Activated naive CD4-positive, alpha-beta T cell treated with anti-CD3 and anti-CD28 coated beads for 36 hours (primary cell): Measurements from ENCODE around the gene EPHA6. TPM values are rescaled to one million over a fixed set of nuclear protein-coding genes. Genes with fewer than 3 reads are reported as not detected.

Experiments
- CTCF ChIA-PET: fragments of 350-600 bp; sonication (Branson Sonifier 250); formaldehyde crosslinking; loops from one replicate; lab custom pipeline; 2021; ENCODE audit warnings: antibody characterized with exemption; lab: Charles Lee
- DNase-seq: peaks from one replicate; pipeline ENCODE4 v3.0.0-alpha.2; 2020
- H3K27ac Mint-ChIP-seq: one replicate; pipeline ENCODE4 v1.8.0; 2021; ENCODE audit warnings: mild to moderate bottlenecking, mixed read lengths
- H3K27me3 Mint-ChIP-seq: one replicate; pipeline ENCODE4 v1.8.0; 2021; ENCODE audit warnings: low read depth, mixed read lengths
- H3K36me3 Mint-ChIP-seq: one replicate; pipeline ENCODE4 v1.8.0; 2021; ENCODE audit warnings: low read depth, mixed read lengths
- H3K4me1 Mint-ChIP-seq: one replicate; pipeline ENCODE4 v1.8.0; 2021; ENCODE audit warnings: low read depth, mixed read lengths
- H3K4me3 Mint-ChIP-seq: one replicate; pipeline ENCODE4 v1.8.0; 2021; ENCODE audit warnings: mild to moderate bottlenecking, moderate library complexity, mixed read lengths
- H3K9me3 Mint-ChIP-seq: one replicate; pipeline ENCODE4 v1.8.0; 2021; ENCODE audit warnings: mixed read lengths
- intact Hi-C: fragments of 100-400 bp; cut with micrococcal nuclease; formaldehyde crosslinking; loops from one replicate; pipeline ENCODE4 v1.15.1; 2023
- total RNA-seq, 2 experiments: library from RNA; stranded (reverse); gene quantifications; one replicate each; pipeline ENCODE4 v1.2.3, GENCODE V29; 2021

The EPHA6 gene
- total RNA-seq, 2 experiments from 2014 or later = not detected

GRCh38 chr3:97131476-97131875 is 317.1 kb downstream of the EPHA6 start:
- H3K4me1 Mint-ChIP-seq = no peaks in the 10 kb centered on the region
- no peak overlapping the region for H3K4me3 Mint-ChIP-seq
- no peak for DNase-seq
- no peaks in the 10 kb centered on the region for H3K27me3 Mint-ChIP-seq
- H3K36me3 Mint-ChIP-seq = no peaks in the 10 kb centered on the region
- no peaks in the 10 kb centered on the region for H3K9me3 Mint-ChIP-seq
- intact Hi-C loops = no loop called here
- no peak overlapping the region for H3K27ac Mint-ChIP-seq
- CTCF ChIA-PET = no interaction called here

GRCh38 chr3:97138914-97139541 is 324.6 kb downstream of the EPHA6 start:
- Mint-ChIP-seq H3K36me3 (no peaks in the 10 kb centered on the region), H3K27me3 (no peaks in the 10 kb centered on the region), H3K9me3 (peaks cover 16% of the 10 kb centered on the region), H3K4me1 (no peaks in the 10 kb centered on the region), H3K27ac (no peak overlapping the region), H3K4me3 (no peak overlapping the region)
- DNase-seq = no peak
- intact Hi-C loops = no loop called here
- CTCF ChIA-PET = no interaction called here

- no peaks in the 10 kb centered on the region for H3K9me3 Mint-ChIP-seq
- no peak for DNase-seq
- no peaks in the 10 kb centered on the region for H3K36me3 Mint-ChIP-seq
- CTCF ChIA-PET = no interaction called here
- no peaks in the 10 kb centered on the region for H3K4me1 Mint-ChIP-seq
- intact Hi-C loops = no loop called here
- no peaks in the 10 kb centered on the region for H3K27me3 Mint-ChIP-seq
- H3K27ac Mint-ChIP-seq = no peak overlapping the region
- no peak overlapping the region for H3K4me3 Mint-ChIP-seq
Observed at GRCh38 chr3:97148931-97149330, 334.5 kb downstream of the EPHA6 start.

- Mint-ChIP-seq H3K4me3 (no peak overlapping the region), H3K27ac (no peak overlapping the region), H3K36me3 (no peaks in the 10 kb centered on the region), H3K4me1 (no peaks in the 10 kb centered on the region), H3K27me3 (no peaks in the 10 kb centered on the region), H3K9me3 (peaks cover 6% of the 10 kb centered on the region)
- CTCF ChIA-PET = no interaction called here
- intact Hi-C loops = no loop called here
- no peak for DNase-seq
Observed at GRCh38 chr3:97161169-97161568, 346.8 kb downstream of the EPHA6 start.

GRCh38 chr3:97177242-97177641 is 362.8 kb downstream of the EPHA6 start:
- Mint-ChIP-seq H3K27me3 (no peaks in the 10 kb centered on the region), H3K4me3 (no peak overlapping the region), H3K4me1 (no peaks in the 10 kb centered on the region), H3K36me3 (no peaks in the 10 kb centered on the region), H3K27ac (no peak overlapping the region), H3K9me3 (peaks cover 22% of the 10 kb centered on the region)
- no peak for DNase-seq
- intact Hi-C loops = no loop called here
- CTCF ChIA-PET = no interaction called here

- H3K27me3 Mint-ChIP-seq = no peaks in the 10 kb centered on the region
- H3K4me3 Mint-ChIP-seq = no peak overlapping the region
- intact Hi-C loops = no loop called here
Observed at GRCh38 chr3:97181704-97182103, 367.3 kb downstream of the EPHA6 start.

GRCh38 chr3:97187771-97188170 is 373.4 kb downstream of the EPHA6 start:
- no peak overlapping the region for H3K4me3 Mint-ChIP-seq
- H3K36me3 Mint-ChIP-seq = no peaks in the 10 kb centered on the region
- no peak overlapping the region for H3K27ac Mint-ChIP-seq
- no peak for DNase-seq
- no peaks in the 10 kb centered on the region for H3K27me3 Mint-ChIP-seq
- CTCF ChIA-PET = no interaction called here
- no peaks in the 10 kb centered on the region for H3K4me1 Mint-ChIP-seq
- intact Hi-C loops = no loop called here
- H3K9me3 Mint-ChIP-seq = peaks cover 4% of the 10 kb centered on the region

More at GRCh38 chr3:97181704-97182103, 367.3 kb downstream of the EPHA6 start:
- no peaks in the 10 kb centered on the region for H3K4me1 Mint-ChIP-seq
- H3K36me3 Mint-ChIP-seq = no peaks in the 10 kb centered on the region
- CTCF ChIA-PET = no interaction called here
- DNase-seq = no peak
- peaks cover 18% of the 10 kb centered on the region for H3K9me3 Mint-ChIP-seq
- no peak overlapping the region for H3K27ac Mint-ChIP-seq

GRCh38 chr3:97189835-97190234 is 375.4 kb downstream of the EPHA6 start:
- H3K36me3 Mint-ChIP-seq = no peaks in the 10 kb centered on the region
- peaks cover 4% of the 10 kb centered on the region for H3K9me3 Mint-ChIP-seq
- H3K27me3 Mint-ChIP-seq = no peaks in the 10 kb centered on the region
- H3K4me3 Mint-ChIP-seq = no peak overlapping the region
- DNase-seq = no peak
- CTCF ChIA-PET = no interaction called here
- no peaks in the 10 kb centered on the region for H3K4me1 Mint-ChIP-seq
- intact Hi-C loops = no loop called here
- no peak overlapping the region for H3K27ac Mint-ChIP-seq

- H3K27me3 Mint-ChIP-seq = no peaks in the 10 kb centered on the region
- no peak overlapping the region for H3K4me3 Mint-ChIP-seq
- H3K36me3 Mint-ChIP-seq = no peaks in the 10 kb centered on the region
- H3K4me1 Mint-ChIP-seq = no peaks in the 10 kb centered on the region
- CTCF ChIA-PET = no interaction called here
- no peaks in the 10 kb centered on the region for H3K9me3 Mint-ChIP-seq
- DNase-seq = no peak
- H3K27ac Mint-ChIP-seq = no peak overlapping the region
- intact Hi-C loops = no loop called here
Observed at GRCh38 chr3:97197083-97197482, 382.7 kb downstream of the EPHA6 start.

GRCh38 chr3:97197830-97198229 is 383.4 kb downstream of the EPHA6 start:
- no peaks in the 10 kb centered on the region for H3K4me1 Mint-ChIP-seq
- H3K4me3 Mint-ChIP-seq = no peak overlapping the region
- no peaks in the 10 kb centered on the region for H3K36me3 Mint-ChIP-seq
- no peak for DNase-seq
- H3K9me3 Mint-ChIP-seq = no peaks in the 10 kb centered on the region
- CTCF ChIA-PET = no interaction called here
- H3K27me3 Mint-ChIP-seq = no peaks in the 10 kb centered on the region
- H3K27ac Mint-ChIP-seq = no peak overlapping the region
- intact Hi-C loops = no loop called here

GRCh38 chr3:97200387-97200786 is 386.0 kb downstream of the EPHA6 start:
- Mint-ChIP-seq H3K27me3 (no peaks in the 10 kb centered on the region), H3K9me3 (no peaks in the 10 kb centered on the region), H3K4me1 (no peaks in the 10 kb centered on the region), H3K4me3 (no peak overlapping the region), H3K36me3 (no peaks in the 10 kb centered on the region), H3K27ac (no peak overlapping the region)
- intact Hi-C loops = no loop called here
- no peak for DNase-seq
- CTCF ChIA-PET = no interaction called here

GRCh38 chr3:97201814-97202213 is 387.4 kb downstream of the EPHA6 start:
- no peak overlapping the region for H3K27ac Mint-ChIP-seq
- CTCF ChIA-PET = no interaction called here
- H3K4me3 Mint-ChIP-seq = no peak overlapping the region
- no peaks in the 10 kb centered on the region for H3K36me3 Mint-ChIP-seq
- no peaks in the 10 kb centered on the region for H3K9me3 Mint-ChIP-seq
- DNase-seq = no peak
- intact Hi-C loops = no loop called here
- no peaks in the 10 kb centered on the region for H3K27me3 Mint-ChIP-seq
- no peaks in the 10 kb centered on the region for H3K4me1 Mint-ChIP-seq

GRCh38 chr3:97228966-97229365 is 414.6 kb downstream of the EPHA6 start:
- intact Hi-C loops = no loop called here
- Mint-ChIP-seq H3K4me3 (no peak overlapping the region), H3K4me1 (no peaks in the 10 kb centered on the region), H3K9me3 (no peaks in the 10 kb centered on the region), H3K27me3 (no peaks in the 10 kb centered on the region), H3K36me3 (no peaks in the 10 kb centered on the region), H3K27ac (no peak overlapping the region)
- CTCF ChIA-PET = no interaction called here
- no peak for DNase-seq
